NB4 (cell line): ENCODE measurements around the gene CLASP1.
A peak's percentile ranks its signal among the peaks of the same experiment; 100 is the strongest.
"Not testable (repeated sequence)": the region's sequence is repeated elsewhere in the genome, so short reads cannot be mapped to it uniquely, and the experiment has no call there.

Source experiments
- DNase-seq: peaks from one replicate; pipeline ENCODE4 v3.0.0; 2010; ENCODE audit warnings: low read depth
- H3K4me3 ChIP-seq: one replicate; pipeline ENCODE4 v1.5.1; 2011; ENCODE audit warnings: mild to moderate bottlenecking, low read depth, low read length, moderate library complexity
- CTCF ChIP-seq: IDR thresholded peaks from one replicate; pipeline ENCODE4 v1.5.1; 2012; ENCODE audit warnings: low read depth, low read length
- MYC ChIP-seq: IDR thresholded peaks from 2 replicates; pipeline ENCODE4 v1.6.1; 2011; ENCODE audit warnings: low read depth, low read length
- POLR2A ChIP-seq: IDR thresholded peaks from 2 replicates; pipeline ENCODE4 v1.6.1; 2011; ENCODE audit warnings: mild to moderate bottlenecking; ENCODE audit not compliant: insufficient read length; ENCODE audit errors: extremely low read depth
- TF ChIP-seq, protein P1 (sequence below): IDR thresholded peaks from 2 replicates; pipeline ENCODE4 v1.6.1; 2011; ENCODE audit warnings: low read depth, low read length

Gene CLASP1

GRCh38 chr2:121562269-121563176 is 86.7 kb downstream of the CLASP1 start:
- TF ChIP-seq, protein P1, sequence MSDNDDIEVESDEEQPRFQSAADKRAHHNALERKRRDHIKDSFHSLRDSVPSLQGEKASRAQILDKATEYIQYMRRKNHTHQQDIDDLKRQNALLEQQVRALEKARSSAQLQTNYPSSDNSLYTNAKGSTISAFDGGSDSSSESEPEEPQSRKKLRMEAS: no peak
- TF ChIP-seq POLR2A (no peak), CTCF (no peak), MYC (no peak)
- no peak overlapping the region for H3K4me3 ChIP-seq
- DNase-seq: no peak

DNA sequence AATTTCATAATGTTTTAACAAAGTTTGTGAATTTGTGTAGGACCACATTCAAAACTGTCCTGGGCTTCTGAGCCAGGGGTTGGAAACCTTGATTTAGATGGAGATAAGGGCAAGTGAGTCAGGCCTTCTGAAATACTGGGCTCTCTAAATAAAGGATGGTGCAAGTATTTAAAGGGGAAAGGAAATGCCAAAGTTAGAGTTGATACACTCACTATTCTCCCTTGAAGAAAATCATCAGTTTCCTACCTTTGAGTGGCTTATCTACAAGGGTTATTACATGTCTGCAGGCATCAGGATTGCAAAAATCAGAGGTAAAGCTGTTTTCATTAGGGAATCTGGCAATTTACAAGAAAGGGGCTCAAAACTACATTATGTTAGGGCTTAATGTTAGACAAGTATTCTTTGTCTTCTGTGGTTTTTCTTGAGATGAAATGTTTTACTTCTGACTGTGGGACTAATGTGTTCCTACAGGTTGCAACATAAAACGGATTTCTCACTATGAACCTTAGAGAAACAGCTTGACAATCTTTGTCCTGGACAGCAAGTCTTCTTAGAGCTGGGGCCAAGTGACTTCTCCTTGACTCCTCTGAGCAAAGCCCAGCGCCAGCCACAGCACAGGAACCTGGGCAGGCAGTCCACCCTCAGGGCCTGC is 87.5 kb downstream of the CLASP1 start:
- peak; percentile 56 for DNase-seq
- TF ChIP-seq, protein P1: no peak
- TF ChIP-seq POLR2A (no peak), MYC (no peak), CTCF (no peak)
- H3K4me3 ChIP-seq: no peak overlapping the region

- no peak for DNase-seq
- no peak overlapping the region for H3K4me3 ChIP-seq
- TF ChIP-seq CTCF (no peak), POLR2A (no peak), MYC (no peak)
- TF ChIP-seq, protein P1: no peak
Measured at GRCh38 chr2:121558329-121558728, 90.9 kb downstream of the CLASP1 start.

GRCh38 chr2:121555008-121555407 is 94.3 kb downstream of the CLASP1 start:
- TF ChIP-seq, protein P1: no peak
- peak; percentile 3 for TF ChIP-seq CTCF
- DNase-seq: no peak
- H3K4me3 ChIP-seq: no peak overlapping the region

- not testable (repeated sequence) for H3K4me3 ChIP-seq
- DNase-seq: peak; percentile 41
Measured at GRCh38 chr2:121552477-121553180, 96.6 kb downstream of the CLASP1 start.

DNA sequence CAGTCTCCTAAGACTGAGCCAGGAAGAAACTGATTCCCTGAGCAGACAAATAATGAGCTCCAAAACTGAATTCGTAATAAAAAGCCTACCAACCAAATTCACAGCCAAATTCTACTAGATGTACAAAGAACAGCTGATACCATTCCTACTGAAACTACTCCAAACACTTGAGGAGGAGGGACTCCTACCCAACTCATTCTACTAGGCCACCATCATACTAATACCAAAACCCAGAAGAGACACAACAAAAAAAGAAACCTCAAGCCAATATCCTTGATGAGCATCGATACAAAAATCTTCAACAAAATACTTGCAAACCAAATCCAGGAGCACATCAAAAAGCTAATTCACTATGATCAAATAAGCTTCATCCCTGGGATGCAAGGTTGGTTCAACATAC is 98.6 kb downstream of the CLASP1 start:
- no peak for DNase-seq
- TF ChIP-seq POLR2A: no peak
- no peak for TF ChIP-seq CTCF
- TF ChIP-seq, protein P1: no peak
- TF ChIP-seq MYC: no peak
- no peak overlapping the region for H3K4me3 ChIP-seq
